AG09309 (cell line): ENCODE data around the gene SPATS2.
"Not testable (repeated sequence)": the region's sequence is repeated elsewhere in the genome, so short reads cannot be mapped to it uniquely, and the experiment has no call there.

Experiments used
- DNase-seq: peaks from one replicate; pipeline ENCODE4 v3.0.0-alpha.2; 2010; ENCODE audit warnings: low read depth
- H3K4me3 ChIP-seq: 2 replicates; pipeline ENCODE4 v1.5.1; 2011; ENCODE audit warnings: mild to moderate bottlenecking, low read depth, low read length, moderate library complexity; ENCODE audit not compliant: control insufficient read depth
- TF ChIP-seq, protein P1 (sequence below): IDR thresholded peaks from 2 replicates; pipeline ENCODE4 v1.5.1; 2011; ENCODE audit warnings: mild to moderate bottlenecking, low read depth, low read length, inconsistent platforms; ENCODE audit not compliant: insufficient read depth, control insufficient read depth; ENCODE audit errors: missing control alignments

SPATS2 gene

DNA sequence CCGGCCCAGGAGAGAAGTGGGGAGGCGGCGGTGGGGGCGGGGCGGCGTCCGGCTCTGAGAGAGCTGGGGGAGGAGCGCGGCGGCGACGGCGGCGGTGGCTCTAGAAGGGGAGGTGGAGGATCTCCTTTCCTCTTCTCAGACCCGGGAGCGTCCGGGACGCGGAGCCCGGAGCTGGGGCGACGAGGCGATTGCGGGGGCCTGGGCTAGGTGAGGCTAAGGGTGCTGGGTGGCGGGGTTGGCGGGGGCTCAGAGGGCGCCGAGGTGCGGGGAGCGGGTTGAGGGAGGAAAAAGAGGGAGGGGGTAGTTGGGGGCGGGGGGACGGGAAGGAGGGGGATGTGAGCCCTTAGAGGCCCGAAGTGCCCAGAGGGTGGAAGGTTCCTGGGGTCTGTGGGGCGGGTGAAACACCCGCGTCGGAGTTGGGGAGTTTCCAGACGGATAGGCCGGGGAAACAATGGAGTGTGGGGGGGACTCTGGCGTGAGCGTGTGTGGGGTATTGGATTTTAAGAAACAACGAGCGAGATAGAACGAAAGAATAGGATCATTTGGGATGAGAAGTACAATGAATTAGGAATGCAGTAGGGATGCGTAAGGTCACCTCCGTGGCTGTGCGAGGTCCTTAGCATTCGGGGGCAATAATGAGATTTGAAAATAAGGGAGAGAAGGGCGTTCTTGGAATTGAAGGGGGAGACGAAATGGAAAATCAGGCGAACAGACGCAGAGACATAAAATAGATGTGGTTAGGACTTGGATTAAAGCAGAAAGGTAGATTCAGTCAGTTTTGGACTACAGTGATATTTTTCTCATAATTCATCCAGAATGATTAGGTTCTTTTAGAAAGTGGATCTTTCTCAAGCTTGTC is at the start of gene SPATS2:
SPATS2 (plus strand) TSS at position 82 of the 859 bp plus-strand sequence. CDS start 93,551 bp downstream, outside the sequence.
- peak within 1 kb of the TSS; percentile 94 for H3K4me3 ChIP-seq
- DNase-seq, result no peak
- TF ChIP-seq, protein P1, sequence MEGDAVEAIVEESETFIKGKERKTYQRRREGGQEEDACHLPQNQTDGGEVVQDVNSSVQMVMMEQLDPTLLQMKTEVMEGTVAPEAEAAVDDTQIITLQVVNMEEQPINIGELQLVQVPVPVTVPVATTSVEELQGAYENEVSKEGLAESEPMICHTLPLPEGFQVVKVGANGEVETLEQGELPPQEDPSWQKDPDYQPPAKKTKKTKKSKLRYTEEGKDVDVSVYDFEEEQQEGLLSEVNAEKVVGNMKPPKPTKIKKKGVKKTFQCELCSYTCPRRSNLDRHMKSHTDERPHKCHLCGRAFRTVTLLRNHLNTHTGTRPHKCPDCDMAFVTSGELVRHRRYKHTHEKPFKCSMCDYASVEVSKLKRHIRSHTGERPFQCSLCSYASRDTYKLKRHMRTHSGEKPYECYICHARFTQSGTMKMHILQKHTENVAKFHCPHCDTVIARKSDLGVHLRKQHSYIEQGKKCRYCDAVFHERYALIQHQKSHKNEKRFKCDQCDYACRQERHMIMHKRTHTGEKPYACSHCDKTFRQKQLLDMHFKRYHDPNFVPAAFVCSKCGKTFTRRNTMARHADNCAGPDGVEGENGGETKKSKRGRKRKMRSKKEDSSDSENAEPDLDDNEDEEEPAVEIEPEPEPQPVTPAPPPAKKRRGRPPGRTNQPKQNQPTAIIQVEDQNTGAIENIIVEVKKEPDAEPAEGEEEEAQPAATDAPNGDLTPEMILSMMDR, result no peak

DNA sequence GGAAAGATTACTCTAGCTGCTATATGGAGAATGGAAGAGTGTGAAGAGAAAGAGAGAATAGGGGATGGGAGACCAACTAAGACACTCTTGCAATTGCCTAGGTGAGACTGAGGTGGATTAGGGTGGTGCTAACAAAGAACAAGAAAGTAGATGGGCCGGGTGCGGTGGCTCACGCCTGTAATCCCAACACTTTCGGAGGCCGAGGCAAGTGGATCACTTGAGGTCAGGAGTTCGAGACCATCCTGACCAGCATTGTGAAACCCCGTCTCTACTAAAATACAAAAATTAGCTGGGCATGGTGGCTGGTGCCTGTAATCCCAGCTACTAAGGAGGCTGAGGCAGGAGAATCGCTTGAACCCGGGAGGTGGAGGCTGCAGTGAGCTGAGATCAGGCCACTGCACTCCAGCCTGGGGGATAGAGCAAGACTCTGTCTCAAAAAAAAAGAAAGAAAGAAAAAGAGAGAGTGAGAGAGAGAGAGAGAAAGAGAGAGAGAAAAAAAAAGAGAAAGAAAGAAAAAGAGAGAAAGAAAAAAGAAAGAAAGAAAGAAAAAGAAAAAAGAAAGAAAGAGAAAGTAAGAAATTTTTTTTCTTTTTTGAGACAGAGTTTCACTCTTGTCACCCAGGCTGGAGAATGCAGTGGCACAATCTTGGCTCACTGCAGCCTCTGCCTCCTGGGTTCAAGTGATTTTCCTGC is 46.7 kb upstream of the SPATS2 start:
- DNase-seq, H3K4me3 ChIP-seq: not testable (repeated sequence)

DNA sequence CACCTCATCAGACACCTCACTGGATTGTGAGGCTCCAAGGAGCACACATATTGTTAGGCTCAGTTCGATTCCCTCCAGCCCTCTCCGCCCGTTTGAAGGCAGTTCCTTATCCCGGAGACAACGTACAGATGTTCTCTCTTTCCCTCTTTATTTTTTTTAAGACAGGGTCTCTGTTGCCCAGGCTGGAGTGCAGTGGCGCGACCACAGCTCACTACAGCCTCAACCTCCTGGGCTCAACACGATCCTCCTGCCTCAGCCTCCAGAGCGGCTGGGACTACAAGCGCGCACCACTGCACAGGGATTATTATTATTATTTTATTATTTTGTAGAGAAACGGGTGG is 44.9 kb upstream of the SPATS2 start:
- TF ChIP-seq, protein P1, result no peak
- H3K4me3 ChIP-seq, result peak overlapping the region; percentile 79
- DNase-seq, result no peak

DNA sequence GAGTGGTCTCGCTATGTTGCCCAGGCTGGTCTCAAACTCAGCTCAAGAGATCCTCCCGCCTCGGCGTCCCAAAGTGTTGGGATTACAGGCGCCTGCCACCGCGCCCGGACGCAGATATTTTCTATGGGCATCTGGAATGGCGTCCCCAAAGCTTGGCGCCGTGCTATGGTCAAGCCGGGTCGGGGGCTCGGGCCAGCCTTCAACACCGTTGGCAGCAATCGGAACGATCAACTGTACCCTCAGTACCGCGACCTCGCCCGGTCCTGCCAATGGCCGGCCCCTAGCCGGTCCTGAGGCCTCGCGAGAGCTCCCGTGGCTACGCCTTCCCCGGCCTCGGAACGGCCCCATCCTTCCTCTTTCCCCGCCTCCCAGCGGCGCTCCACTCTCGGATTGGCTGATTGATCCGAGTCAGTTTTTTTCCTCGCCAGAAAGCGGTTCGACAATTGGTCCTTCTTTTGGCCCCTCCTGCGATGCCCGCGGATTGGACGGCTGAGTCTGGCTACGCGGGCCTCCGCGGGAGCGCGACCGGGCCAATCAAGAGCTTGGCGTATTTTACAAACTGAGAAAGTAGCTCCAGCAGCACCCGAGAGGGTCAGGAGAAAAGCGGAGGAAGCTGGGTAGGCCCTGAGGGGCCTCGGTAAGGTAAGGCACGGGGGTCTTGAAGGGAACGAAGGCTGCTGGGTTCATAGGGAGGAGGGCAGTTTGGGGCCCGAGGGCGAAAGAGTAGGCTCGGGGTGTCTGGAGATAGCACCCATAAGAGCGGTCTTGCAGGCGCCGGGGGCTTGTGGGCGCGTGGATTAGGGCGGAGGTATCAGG is 44.3 kb upstream of the SPATS2 start, which contains the start of gene TROAP:
TROAP (plus strand) TSS at position 548 of the 816 bp plus-strand sequence. CDS start 354 bp downstream, outside the sequence.
- TF ChIP-seq, protein P1, result no peak
- H3K4me3 ChIP-seq, result peak within 1 kb of the TSS; percentile 79
- peak; percentile 89 for DNase-seq

DNA sequence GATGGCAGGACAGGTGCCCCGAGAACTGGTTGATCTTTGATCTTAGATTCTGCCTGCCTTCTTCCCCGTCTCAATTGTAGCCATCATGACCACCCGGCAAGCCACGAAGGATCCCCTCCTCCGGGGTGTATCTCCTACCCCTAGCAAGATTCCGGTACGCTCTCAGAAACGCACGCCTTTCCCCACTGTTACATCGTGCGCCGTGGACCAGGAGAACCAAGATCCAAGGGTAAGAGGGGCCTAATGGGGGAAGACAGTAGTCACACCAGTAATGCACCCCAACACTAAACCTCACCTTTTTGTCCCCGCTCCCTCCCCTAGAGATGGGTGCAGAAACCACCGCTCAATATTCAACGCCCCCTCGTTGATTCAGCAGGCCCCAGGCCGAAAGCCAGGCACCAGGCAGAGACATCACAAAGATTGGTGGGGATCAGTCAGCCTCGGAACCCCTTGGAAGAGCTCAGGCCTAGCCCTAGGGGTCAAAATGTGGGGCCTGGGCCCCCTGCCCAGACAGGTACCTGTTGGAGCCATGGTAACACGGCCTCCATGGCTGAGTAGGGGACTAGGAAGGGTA is 43.7 kb upstream of the SPATS2 start:
- TF ChIP-seq, protein P1, result no peak
- no peak for DNase-seq
- peak overlapping the region; percentile 79 for H3K4me3 ChIP-seq

DNA sequence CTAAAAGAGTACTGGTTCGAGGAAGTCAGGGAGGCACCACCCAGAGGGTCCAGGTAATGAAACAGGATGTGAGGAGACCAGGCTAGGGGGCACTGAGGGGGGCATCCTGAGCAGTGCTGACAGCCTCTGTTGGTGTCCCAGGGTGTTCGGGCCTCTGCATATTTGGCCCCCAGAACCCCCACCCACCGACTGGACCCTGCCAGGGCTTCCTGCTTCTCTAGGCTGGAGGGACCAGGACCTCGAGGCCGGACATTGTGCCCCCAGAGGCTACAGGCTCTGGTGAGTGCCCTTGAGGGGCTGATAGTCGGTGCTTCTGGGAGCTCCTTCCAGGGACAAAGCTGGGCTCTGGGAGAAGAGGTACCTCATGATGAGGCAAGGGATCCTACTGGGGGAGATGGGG is 41.7 kb upstream of the SPATS2 start:
- H3K4me3 ChIP-seq, result no peak overlapping the region
- no peak for DNase-seq
- TF ChIP-seq, protein P1, result no peak
